Measurements from ENCODE around the gene EXOC4.

DNA sequence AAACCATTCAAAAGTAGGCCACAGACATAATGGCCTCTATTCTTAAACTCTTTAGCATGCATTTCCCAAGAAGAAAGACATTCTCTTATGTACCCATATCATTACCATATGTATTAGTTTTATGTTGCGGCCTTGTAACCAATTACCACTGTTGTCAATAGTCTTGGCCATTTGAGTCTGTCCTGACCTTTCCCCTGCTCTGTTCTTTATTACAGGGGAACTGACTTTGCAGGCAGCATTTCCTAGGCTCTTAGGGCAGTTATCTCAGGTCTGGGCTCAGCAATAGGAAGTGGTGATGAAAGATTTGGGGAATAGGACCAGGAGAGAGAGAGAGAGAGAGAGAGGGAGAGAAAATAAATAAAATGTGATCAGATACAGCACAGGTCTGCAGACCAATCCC is 679.7 kb downstream of the EXOC4 start:
- TF ChIP-seq POLR2A (IDR thresholded peaks at IDR 0.05) (no peak), POLR2AphosphoS5 (IDR thresholded peaks at IDR 0.05) (no peak)
- TF ChIP-seq, protein P1, sequence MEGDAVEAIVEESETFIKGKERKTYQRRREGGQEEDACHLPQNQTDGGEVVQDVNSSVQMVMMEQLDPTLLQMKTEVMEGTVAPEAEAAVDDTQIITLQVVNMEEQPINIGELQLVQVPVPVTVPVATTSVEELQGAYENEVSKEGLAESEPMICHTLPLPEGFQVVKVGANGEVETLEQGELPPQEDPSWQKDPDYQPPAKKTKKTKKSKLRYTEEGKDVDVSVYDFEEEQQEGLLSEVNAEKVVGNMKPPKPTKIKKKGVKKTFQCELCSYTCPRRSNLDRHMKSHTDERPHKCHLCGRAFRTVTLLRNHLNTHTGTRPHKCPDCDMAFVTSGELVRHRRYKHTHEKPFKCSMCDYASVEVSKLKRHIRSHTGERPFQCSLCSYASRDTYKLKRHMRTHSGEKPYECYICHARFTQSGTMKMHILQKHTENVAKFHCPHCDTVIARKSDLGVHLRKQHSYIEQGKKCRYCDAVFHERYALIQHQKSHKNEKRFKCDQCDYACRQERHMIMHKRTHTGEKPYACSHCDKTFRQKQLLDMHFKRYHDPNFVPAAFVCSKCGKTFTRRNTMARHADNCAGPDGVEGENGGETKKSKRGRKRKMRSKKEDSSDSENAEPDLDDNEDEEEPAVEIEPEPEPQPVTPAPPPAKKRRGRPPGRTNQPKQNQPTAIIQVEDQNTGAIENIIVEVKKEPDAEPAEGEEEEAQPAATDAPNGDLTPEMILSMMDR (IDR thresholded peaks at IDR 0.05) = no peak
